Measurements from ENCODE around the gene ZCWPW2.
A peak's percentile ranks its signal among the peaks of the same experiment; 100 is the strongest.

The ZCWPW2 gene

DNA sequence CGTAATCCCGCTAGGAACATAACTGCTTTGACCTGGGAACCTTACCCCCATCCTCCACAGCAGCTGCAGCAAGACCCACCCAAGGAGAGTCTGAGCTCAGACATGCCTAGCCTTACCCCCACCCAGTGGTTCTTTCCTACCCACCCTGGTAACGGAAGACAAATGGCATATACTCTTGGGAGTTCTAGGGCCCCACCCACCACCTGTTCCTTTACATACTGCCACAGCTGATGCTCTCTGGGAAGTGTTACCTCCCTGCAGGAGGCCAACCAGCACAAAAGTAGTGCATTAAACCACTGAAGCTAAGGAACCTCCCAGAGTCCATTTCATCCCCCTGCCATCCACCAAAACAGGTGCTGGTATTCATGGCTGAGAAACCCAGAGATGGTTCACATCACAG, 50.7 kb downstream of the ZCWPW2 start:
- Histone ChIP-seq H3K27me3 (no peaks in the 10 kb centered on the region), H3K4me3 (ENCODE audit: low read depth, low read length) (no peak overlapping the region), H3K36me3 (no peaks in the 10 kb centered on the region), H3K4me1 (no peaks in the 10 kb centered on the region), H3K9me3 (no peaks in the 10 kb centered on the region)
- DNase-seq: no peak
- TF ChIP-seq, protein P1, sequence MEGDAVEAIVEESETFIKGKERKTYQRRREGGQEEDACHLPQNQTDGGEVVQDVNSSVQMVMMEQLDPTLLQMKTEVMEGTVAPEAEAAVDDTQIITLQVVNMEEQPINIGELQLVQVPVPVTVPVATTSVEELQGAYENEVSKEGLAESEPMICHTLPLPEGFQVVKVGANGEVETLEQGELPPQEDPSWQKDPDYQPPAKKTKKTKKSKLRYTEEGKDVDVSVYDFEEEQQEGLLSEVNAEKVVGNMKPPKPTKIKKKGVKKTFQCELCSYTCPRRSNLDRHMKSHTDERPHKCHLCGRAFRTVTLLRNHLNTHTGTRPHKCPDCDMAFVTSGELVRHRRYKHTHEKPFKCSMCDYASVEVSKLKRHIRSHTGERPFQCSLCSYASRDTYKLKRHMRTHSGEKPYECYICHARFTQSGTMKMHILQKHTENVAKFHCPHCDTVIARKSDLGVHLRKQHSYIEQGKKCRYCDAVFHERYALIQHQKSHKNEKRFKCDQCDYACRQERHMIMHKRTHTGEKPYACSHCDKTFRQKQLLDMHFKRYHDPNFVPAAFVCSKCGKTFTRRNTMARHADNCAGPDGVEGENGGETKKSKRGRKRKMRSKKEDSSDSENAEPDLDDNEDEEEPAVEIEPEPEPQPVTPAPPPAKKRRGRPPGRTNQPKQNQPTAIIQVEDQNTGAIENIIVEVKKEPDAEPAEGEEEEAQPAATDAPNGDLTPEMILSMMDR (IDR thresholded peaks at IDR 0.05; ENCODE audit: low read depth, low read length): no peak

DNA sequence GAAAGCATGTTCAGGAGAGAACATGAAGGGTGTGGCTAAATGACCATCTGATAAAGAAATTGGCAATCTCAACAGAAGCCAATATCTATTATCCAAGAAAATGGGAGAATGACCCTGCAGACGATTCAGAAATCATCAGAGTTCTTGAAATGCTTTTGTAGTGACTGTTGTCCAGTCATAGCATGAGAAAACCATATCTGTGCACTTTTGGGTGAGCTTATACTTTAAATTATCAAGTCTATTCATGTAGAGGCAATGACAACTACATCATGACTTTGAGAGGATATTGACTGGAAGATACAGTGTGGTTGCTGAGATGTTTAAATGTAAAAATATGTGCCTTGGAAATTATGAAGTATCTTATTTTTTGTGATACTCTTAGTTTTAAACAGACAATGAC, 57.7 kb downstream of the ZCWPW2 start:
- H3K4me1 ChIP-seq: no peaks in the 10 kb centered on the region
- no peaks in the 10 kb centered on the region for H3K9me3 ChIP-seq
- no peaks in the 10 kb centered on the region for H3K36me3 ChIP-seq
- H3K27me3 ChIP-seq: no peaks in the 10 kb centered on the region
- no peak overlapping the region for H3K4me3 ChIP-seq (ENCODE audit: low read depth, low read length)
- TF ChIP-seq, protein P1 (IDR thresholded peaks at IDR 0.05; ENCODE audit: low read depth, low read length): no peak
- no peak for DNase-seq

DNA sequence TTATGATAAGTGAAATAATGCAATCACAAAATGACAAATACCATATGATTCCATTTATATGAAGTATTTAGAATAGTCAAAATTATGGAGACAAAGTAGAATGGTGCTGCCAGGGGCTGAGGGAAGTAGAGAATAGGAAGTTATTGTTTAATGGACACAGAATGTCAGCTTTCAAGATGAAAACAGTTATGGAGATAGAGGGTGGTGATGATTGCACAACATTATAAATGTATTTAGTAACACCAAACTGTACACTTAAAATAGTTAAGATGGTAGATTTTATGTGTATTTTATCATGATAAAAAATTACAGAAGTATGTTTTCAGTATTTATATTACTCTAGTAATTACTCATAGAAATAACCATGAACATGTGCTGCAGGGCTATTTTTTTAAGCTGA, 100.9 kb downstream of the ZCWPW2 start:
- no peaks in the 10 kb centered on the region for H3K36me3 ChIP-seq
- no peaks in the 10 kb centered on the region for H3K27me3 ChIP-seq
- DNase-seq: no peak
- TF ChIP-seq, protein P1 (IDR thresholded peaks at IDR 0.05; ENCODE audit: low read depth, low read length): no peak
- H3K4me3 ChIP-seq (ENCODE audit: low read depth, low read length): no peak overlapping the region
- H3K9me3 ChIP-seq: no peaks in the 10 kb centered on the region
- no peaks in the 10 kb centered on the region for H3K4me1 ChIP-seq

DNA sequence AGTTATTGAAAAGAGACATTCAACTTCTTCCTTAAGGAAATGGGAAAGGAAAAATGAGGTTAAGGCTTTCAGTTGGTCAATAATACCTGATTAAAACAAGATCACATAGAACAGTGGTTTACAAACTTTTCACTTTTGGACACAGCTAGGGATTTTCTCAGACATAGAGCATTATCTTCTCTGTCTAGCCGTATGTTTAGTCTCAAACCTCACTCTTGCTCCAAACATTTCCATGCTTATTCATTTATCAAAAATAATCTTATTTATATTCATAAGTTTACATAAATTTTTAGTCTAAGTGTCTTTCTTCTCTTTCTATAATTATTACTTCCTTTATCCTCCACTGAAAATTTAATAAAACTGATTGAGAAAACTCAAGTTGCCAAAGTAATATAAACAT, 114.3 kb downstream of the ZCWPW2 start:
- no peaks in the 10 kb centered on the region for H3K9me3 ChIP-seq
- no peak overlapping the region for H3K4me3 ChIP-seq (ENCODE audit: low read depth, low read length)
- no peak for DNase-seq
- TF ChIP-seq, protein P1 (IDR thresholded peaks at IDR 0.05; ENCODE audit: low read depth, low read length): no peak
- H3K27me3 ChIP-seq: no peaks in the 10 kb centered on the region
- H3K36me3 ChIP-seq: no peaks in the 10 kb centered on the region
- H3K4me1 ChIP-seq: no peaks in the 10 kb centered on the region

DNA sequence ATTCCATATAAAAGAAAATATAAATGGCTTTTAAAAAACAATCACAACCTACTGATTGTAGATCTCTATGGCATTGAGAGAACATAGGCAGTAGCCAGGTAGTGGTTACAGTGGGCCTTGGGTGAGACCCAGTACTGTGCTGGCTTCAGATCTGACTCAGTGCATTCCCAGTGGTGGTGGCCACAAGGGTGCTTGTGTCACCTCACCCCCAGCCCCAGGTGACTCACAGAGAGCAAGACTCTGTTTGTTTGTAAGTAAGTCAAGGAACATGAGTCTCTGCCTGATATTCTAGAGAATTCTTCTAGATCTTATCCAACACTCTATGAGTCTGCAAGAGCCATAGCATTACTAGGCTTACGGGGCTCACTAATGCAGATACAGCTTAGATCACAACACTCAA, 118.9 kb downstream of the ZCWPW2 start:
- Histone ChIP-seq H3K4me3 (ENCODE audit: low read depth, low read length) (no peak overlapping the region), H3K9me3 (no peaks in the 10 kb centered on the region), H3K27me3 (no peaks in the 10 kb centered on the region), H3K36me3 (no peaks in the 10 kb centered on the region), H3K4me1 (no peaks in the 10 kb centered on the region)
- TF ChIP-seq, protein P1 (IDR thresholded peaks at IDR 0.05; ENCODE audit: low read depth, low read length): no peak
- DNase-seq: no peak

DNA sequence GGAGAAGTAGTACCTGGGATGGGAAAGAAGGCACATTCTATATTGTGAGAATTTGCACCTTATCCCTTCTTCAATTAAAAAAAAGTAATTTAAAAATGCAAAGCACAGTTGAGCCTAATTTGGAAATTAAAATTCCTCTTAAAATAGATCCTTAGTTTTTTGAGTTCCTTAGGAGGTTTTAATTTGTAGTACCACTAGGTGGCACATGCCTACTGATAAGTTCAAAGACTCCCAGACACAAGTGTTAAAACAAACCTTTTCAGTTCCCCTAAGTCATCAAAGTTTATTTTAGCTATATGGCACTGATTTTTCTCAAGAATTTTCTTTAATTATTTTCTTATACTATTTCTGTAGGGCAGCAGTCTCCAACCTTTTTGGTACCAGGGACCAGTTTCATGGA, 127.7 kb downstream of the ZCWPW2 start:
- Histone ChIP-seq H3K36me3 (no peaks in the 10 kb centered on the region), H3K9me3 (no peaks in the 10 kb centered on the region), H3K27me3 (no peaks in the 10 kb centered on the region), H3K4me1 (no peaks in the 10 kb centered on the region), H3K4me3 (ENCODE audit: low read depth, low read length) (no peak overlapping the region)
- TF ChIP-seq, protein P1 (IDR thresholded peaks at IDR 0.05; ENCODE audit: low read depth, low read length): peak; percentile 54
- no peak for DNase-seq

Data from BE2C (cell line).